Tibial nerve (tissue), 4 donors: ENCODE data around the gene ZFAND2B. TPM values are rescaled to one million over a fixed set of nuclear protein-coding genes. Genes with fewer than 3 reads are reported as not detected.
A peak's percentile ranks its signal among the peaks of the same experiment; 100 is the strongest.

Source experiments
- DNase-seq, 2 donors: peaks; one replicate each; pipeline ENCODE4 v3.0.0-alpha.2; 2019; ENCODE audit warnings: low spot score in 2 of 2
- H3K27ac ChIP-seq, 4 donors: fragments of 200-600 bp; sonication (generic) in 3 of 4; one replicate each; pipeline ENCODE4 v1.5.1; 2017 to 2019; ENCODE audit warnings: mild to moderate bottlenecking in 1 of 4
- H3K27me3 ChIP-seq, 2 donors: fragments of 200-600 bp; sonication (generic) in 1 of 2; one replicate each; pipeline versions ENCODE4 v1.5.1 to v1.6.0; 2017 to 2019
- H3K36me3 ChIP-seq, 3 donors: fragments of 200-600 bp; sonication (generic); one replicate each; pipeline ENCODE4 v1.5.1; 2018 to 2019
- H3K4me1 ChIP-seq, 4 donors: fragments of 200-600 bp; sonication (generic) in 3 of 4; one replicate each; pipeline ENCODE4 v1.5.1; 2017 to 2019
- H3K4me3 ChIP-seq, 4 donors: fragments of 200-600 bp; sonication (generic) in 3 of 4; one replicate each; pipeline ENCODE4 v1.5.1; 2017 to 2019; ENCODE audit warnings: mild to moderate bottlenecking in 1 of 4, moderate library complexity in 1 of 4
- H3K9me3 ChIP-seq, 4 donors: fragments of 200-600 bp; sonication (generic) in 3 of 4; one replicate each; pipeline ENCODE4 v1.5.1; 2017 to 2019
- CTCF ChIP-seq, 5 experiments: fragments of 200-600 bp in 3 of 5; fragments of 450-650 bp in 2 of 5; sonication (generic) in 3 of 5; IDR thresholded peaks; one replicate each; pipeline ENCODE4 v1.5.1; 2016 to 2019; ENCODE audit warnings: antibody characterized with exemption in 5 of 5, mild to moderate bottlenecking in 3 of 5, moderate library complexity in 2 of 5
- EP300 ChIP-seq, 2 donors: sonication (generic); formaldehyde crosslinking; IDR thresholded peaks; one replicate each; pipeline ENCODE4 v1.6.1; 2017; ENCODE audit warnings: antibody characterized with exemption in 2 of 2, mild to moderate bottlenecking in 1 of 2
- POLR2A ChIP-seq, 2 donors: fragments of 450-650 bp; IDR thresholded peaks; one replicate each; pipeline ENCODE4 v1.6.1; 2017; ENCODE audit warnings: antibody characterized with exemption in 2 of 2, mild to moderate bottlenecking in 2 of 2, moderate library complexity in 2 of 2
- whole genome bisulfite sequencing, 2 donors: methylation state at CpG; one replicate each; pipeline ENCODE4 v1.1.5; 2018; 5-methylcytosine and 5-hydroxymethylcytosine counted together
- total RNA-seq, 4 donors: library from RNA; depleted of rRNA; stranded (reverse); fragments of >200 nt; gene quantifications; one replicate each; pipeline ENCODE4 v1.1.0, GENCODE V29; 2016

Gene ZFAND2B
- total RNA-seq, 4 donors from 2014 or later = 30.3 to 58.8 (median 50.5) TPM

DNA sequence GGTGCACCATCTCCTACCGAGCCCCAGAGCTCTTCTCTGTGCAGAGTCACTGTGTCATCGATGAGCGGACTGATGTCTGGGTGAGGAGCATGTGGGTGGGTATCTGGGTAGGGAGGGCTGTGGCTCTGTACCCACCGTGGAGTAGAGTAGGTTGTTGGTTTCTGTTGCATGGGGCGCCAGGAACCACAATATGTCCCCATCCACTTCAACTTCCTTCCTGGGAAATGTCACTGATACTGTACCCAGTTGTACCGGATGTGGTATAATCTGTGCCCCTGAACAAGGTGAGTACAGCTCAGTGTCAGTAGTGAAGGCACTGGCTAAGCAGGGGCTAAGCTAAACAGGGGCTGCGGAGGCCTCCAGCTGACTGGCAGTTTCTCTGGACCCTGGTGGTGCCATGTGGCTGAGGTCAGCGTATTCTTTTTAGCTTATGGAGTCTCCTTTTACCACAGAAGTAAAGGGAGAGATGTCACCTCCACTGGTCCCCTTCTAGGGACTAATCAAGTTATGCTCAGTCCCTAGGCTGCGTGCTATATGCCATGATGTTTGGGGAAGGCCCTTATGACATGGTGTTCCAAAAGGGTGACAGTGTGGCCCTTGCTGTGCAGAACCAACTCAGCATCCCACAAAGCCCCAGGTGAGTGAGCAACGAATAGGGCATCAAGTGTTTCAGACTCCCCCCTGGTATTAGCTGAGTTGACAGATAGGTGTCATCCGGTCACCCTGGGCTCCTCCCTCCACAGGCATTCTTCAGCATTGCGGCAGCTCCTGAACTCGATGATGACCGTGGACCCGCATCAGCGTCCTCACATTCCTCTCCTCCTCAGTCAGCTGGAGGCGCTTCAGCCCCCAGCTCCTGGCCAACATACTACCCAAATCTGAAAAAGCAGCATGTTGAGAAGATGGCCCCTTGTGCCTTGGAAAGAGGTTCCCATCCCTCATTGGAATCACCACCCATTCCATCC, 41.4 kb downstream of the ZFAND2B start:
- Histone ChIP-seq H3K27me3 (no peaks in the 10 kb centered on the region), H3K27ac (peak overlapping the region in 3 of 4 donors; percentile 80 to 84 (median 84))

DNA sequence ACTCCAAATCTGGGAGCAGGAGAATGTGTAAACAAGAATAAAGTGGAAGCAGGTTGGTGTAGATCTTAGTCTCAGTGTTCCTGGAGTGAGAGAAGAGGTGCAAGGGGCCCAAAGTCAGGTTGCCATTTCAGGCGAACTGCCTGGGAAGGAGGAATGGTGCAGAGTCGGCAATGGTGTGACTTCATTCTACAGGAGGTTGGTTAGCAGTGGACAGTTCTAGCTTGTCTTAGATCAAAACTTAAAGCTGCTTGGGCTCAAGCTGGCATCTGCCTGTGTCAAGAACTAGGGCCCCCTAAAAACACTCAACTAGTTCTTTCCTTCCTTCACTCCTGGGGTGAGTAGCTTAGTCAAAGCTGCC, 42.2 kb downstream of the ZFAND2B start:
- TF ChIP-seq EP300 (IDR thresholded peaks at IDR 0.05) (no peak), POLR2A (IDR thresholded peaks at IDR 0.05) (no peak), CTCF (IDR thresholded peaks at IDR 0.05) (no peak)
- H3K9me3 ChIP-seq = no peaks in the 10 kb centered on the region
- no peak for DNase-seq
- H3K27ac ChIP-seq = peak overlapping the region; percentile 38 to 84 (median 82)
- peaks cover 0 to 70% (median 36%) of the 10 kb centered on the region in 4 donors for H3K4me1 ChIP-seq
- peaks cover 0 to 33% (median 0%) of the 10 kb centered on the region in 3 donors for H3K36me3 ChIP-seq
- H3K27me3 ChIP-seq = peaks cover 0 to 8% of the 10 kb centered on the region in 2 donors
- WGBS, 2 donors = 80 to 83% methylated on average over 2 of the region's 2 CpGs
- H3K4me3 ChIP-seq = peak overlapping the region in 1 of 4 donors; percentile 24

More for the DNA sequence above, 41.4 kb downstream of the ZFAND2B start:
- Histone ChIP-seq H3K36me3 (peaks cover 0 to 33% (median 0%) of the 10 kb centered on the region in 3 donors), H3K9me3 (no peaks in the 10 kb centered on the region), H3K4me1 (peaks cover 0 to 61% (median 33%) of the 10 kb centered on the region in 4 donors), H3K4me3 (no peak overlapping the region)
- WGBS, 2 donors = 85 to 89% methylated on average over 17 of the region's 17 CpGs
- TF ChIP-seq CTCF (IDR thresholded peaks at IDR 0.05) (no peak), EP300 (IDR thresholded peaks at IDR 0.05) (no peak), POLR2A (IDR thresholded peaks at IDR 0.05) (no peak)
- DNase-seq = no peak

- DNase-seq = peak; percentile 35 to 40
- Histone ChIP-seq H3K4me3 (peak overlapping the region in 1 of 4 donors; percentile 24), H3K27me3 (peaks cover 0 to 14% of the 10 kb centered on the region in 2 donors), H3K4me1 (peaks cover 0 to 71% (median 40%) of the 10 kb centered on the region in 4 donors), H3K9me3 (no peaks in the 10 kb centered on the region), H3K36me3 (peaks cover 0 to 33% (median 0%) of the 10 kb centered on the region in 3 donors), H3K27ac (peak overlapping the region; percentile 38 to 84 (median 82))
- TF ChIP-seq EP300 (IDR thresholded peaks at IDR 0.05) (peak; percentile 59 to 66), POLR2A (IDR thresholded peaks at IDR 0.05) (no peak)
- WGBS, 2 donors = 26 to 27% methylated on average over 7 of the region's 7 CpGs
Measured at GRCh38 chr2:219249203-219249980, 42.8 kb downstream of the ZFAND2B start.

DNA sequence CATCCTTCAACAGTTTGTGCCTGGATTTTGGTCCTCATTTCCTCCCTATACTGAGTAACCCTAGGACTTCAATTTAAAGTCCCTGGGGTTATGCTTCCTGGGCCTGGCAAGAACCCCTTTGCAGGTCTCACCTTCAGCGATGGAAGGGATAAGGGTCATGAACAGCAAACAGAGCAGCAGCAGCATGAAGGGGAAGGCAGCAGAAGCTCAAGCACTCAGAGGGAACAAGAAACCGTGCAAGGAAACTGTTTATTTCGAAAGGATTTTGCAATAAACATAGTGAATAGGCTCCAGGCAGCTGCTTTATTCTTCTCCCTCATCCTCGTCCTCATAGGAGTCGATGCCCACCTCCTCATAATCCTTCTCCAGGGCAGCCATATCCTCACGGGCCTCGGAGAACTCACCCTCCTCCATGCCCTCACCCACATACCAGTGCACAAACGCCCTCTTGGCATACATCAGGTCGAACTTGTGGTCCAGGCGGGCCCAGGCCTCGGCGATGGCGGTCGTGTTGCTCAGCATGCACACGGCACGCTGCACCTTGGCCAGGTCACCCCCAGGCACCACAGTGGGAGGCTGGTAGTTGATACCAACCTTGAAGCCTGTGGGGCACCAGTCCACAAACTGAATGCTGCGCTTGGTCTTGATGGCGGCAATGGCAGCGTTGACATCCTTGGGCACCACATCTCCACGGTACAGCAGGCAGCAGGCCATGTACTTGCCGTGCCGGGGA, 43.6 kb downstream of the ZFAND2B start:
- TF ChIP-seq EP300 (IDR thresholded peaks at IDR 0.05) = no peak
- TF ChIP-seq CTCF (IDR thresholded peaks at IDR 0.05) = no peak
- no peak for TF ChIP-seq POLR2A (IDR thresholded peaks at IDR 0.05)
- Histone ChIP-seq H3K9me3 (no peaks in the 10 kb centered on the region), H3K27ac (peak overlapping the region in 3 of 4 donors; percentile 80 to 84 (median 84)), H3K4me1 (peaks cover 0 to 73% (median 42%) of the 10 kb centered on the region in 4 donors), H3K4me3 (peak overlapping the region in 1 of 4 donors; percentile 24), H3K27me3 (peaks cover 0 to 20% of the 10 kb centered on the region in 2 donors), H3K36me3 (peaks cover 0 to 33% (median 0%) of the 10 kb centered on the region in 3 donors)
- whole genome bisulfite sequencing, 2 donors = 84 to 87% methylated on average over 19 to 22 of the region's 22 CpGs
- no peak for DNase-seq

DNA sequence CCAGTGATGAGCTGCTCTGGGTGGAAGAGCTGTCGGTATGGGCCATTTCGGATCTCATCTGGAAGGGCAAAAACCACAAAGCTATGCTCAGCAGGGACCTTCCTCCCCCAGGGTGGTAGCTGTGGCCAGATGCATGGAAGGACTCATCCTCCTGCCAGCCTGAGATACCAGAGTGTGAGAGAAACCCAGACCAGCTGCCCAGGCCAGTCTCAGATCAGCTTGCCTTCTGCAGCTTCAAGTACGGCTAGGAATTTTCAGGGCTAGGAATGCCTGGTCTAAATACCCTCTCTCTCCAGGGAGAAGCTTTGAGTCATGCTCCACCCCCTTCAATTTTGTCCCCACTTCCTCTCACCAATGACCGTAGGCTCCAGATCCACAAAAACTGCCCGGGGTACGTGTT, 45.1 kb downstream of the ZFAND2B start:
- H3K27ac ChIP-seq = peak overlapping the region in 2 of 4 donors; percentile 63 to 76
- H3K4me3 ChIP-seq = peak overlapping the region in 1 of 4 donors; percentile 64
- peaks cover 0 to 35% of the 10 kb centered on the region in 2 donors for H3K27me3 ChIP-seq
- 74 to 80% methylated on average over 6 of the region's 6 CpGs for WGBS, 2 donors
- H3K4me1 ChIP-seq = peaks cover 0 to 65% (median 35%) of the 10 kb centered on the region in 4 donors
- H3K36me3 ChIP-seq = peaks cover 0 to 32% (median 0%) of the 10 kb centered on the region in 3 donors
- TF ChIP-seq POLR2A (IDR thresholded peaks at IDR 0.05) (no peak), CTCF (IDR thresholded peaks at IDR 0.05) (no peak), EP300 (IDR thresholded peaks at IDR 0.05) (no peak)
- no peak for DNase-seq
- no peaks in the 10 kb centered on the region for H3K9me3 ChIP-seq
